HL-60 (cell line): ENCODE results near the gene NT5C3A.
"Not testable (repeated sequence)": the region's sequence is repeated elsewhere in the genome, so short reads cannot be mapped to it uniquely, and the experiment has no call there.

ENCODE experiments used
- CTCF ChIP-seq: IDR thresholded peaks from one replicate; pipeline ENCODE4 v1.5.1; 2011; ENCODE audit warnings: low read length, control low read depth, inconsistent platforms; ENCODE audit not compliant: insufficient read depth
- POLR2AphosphoS5 ChIP-seq: IDR thresholded peaks from 2 replicates; pipeline ENCODE4 v1.6.1; 2012; ENCODE audit warnings: low read depth

GRCh38 chr7:33094745-33095275 lies 32.2 kb upstream of the NT5C3A start:
- TF ChIP-seq CTCF, POLR2AphosphoS5: not testable (repeated sequence)
